ENCODE measurements around the gene H3-3A. TPM values are rescaled to one million over a fixed set of nuclear protein-coding genes. Genes with fewer than 3 reads are reported as not detected.
A peak's percentile ranks its signal among the peaks of the same experiment; 100 is the strongest.

Gene H3-3A
- total RNA-seq, 1 experiment from 2014 or later, result 398 TPM

DNA sequence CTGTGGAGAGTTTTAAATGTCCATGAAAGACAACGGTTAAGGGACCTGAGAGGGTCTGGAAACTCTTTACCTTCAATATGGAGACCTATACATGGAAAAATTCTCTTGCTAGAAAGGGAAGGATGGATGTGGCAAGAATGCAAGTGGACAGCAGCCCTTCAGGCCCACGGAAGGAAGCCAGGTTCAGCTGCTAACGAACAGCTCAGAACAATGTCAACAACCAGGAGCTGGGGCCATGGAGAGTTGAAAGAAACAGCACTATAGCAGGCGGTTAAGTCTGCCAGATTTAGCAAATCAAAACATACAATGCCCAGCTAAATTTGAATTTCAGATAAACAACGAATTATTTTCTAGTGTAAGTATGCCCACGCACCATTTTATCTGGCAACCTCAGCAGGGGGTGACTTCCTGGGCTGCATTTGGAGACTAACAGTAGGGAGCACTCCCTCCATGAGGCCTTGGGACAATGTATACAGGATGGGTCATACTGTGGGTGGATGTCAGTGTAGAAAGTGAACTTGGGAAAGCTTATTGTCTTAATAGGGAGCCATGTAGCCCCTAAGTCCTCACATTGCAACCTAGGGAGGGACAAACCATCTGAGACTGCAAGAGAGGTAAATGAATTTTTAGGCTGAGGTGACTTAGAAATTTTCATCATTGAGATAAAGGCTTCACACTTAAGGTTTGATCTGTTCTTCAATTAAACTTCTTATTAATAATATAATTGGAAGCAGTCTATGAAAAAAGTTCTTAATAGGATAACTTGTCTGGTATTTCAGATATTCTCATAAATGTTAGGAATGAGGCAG is 7.8 kb upstream of the H3-3A start:
- no peak for DNase-seq (ENCODE audit: low read depth)

GRCh38 chr1:226059709-226060108 is 2.8 kb upstream of the H3-3A start:
- no peak for DNase-seq (ENCODE audit: low read depth)

DNA sequence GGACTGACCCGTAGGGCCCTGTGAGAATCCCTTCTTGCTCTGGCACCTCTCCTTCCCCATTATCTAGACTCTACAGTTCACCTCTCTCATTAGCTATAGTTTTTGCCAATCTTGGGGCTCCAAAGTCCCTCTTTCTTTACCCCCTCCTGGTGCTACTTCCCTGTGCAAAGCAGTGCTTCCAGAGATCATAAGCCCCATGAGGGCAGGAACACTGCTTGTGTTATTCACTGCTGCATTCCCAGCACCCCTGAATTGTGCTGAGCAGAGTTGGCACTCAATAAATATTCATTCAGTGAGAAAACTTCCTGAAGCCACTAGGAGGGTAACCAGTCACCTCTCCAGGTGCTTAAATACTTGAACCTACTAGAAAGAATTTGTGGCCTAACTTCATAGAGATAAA is 2.1 kb upstream of the H3-3A start:
- no peak for DNase-seq (ENCODE audit: low read depth)

DNA sequence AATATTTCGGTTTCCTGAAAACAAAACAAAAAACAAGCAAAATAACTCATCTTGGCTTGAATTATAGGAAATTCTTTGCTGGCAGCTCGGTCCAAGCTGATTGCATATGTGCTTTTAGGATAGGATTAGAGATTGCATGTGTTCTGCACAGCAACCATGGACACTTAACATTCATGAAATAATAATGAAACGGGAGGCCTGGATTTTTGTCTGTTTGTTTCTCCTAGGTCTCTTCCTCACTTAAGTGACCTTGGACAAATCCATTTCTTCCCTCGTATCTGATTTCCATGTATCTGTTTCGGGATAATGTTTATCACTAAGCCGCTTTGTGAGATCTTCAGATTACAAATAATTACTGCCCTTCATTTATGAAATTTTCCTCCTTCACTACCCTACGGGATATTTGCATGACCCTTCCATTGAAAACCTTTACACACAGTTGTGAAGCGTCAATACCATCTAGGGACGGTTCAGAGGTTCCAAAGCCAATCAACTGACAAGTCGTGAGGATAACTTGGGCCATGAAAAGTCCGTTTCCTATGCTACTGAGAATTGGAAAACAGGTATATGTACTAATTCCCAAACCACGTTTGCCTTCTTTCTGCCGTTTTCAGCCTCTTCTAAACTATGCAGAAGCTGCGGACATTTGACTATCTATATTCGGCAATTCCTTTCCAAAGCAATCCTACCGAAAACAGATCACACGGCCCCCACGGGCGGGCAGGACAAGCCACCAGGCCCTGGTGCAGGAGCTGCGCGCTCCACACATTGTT is 1.3 kb upstream of the H3-3A start:
- no peak for DNase-seq (ENCODE audit: low read depth)

DNA sequence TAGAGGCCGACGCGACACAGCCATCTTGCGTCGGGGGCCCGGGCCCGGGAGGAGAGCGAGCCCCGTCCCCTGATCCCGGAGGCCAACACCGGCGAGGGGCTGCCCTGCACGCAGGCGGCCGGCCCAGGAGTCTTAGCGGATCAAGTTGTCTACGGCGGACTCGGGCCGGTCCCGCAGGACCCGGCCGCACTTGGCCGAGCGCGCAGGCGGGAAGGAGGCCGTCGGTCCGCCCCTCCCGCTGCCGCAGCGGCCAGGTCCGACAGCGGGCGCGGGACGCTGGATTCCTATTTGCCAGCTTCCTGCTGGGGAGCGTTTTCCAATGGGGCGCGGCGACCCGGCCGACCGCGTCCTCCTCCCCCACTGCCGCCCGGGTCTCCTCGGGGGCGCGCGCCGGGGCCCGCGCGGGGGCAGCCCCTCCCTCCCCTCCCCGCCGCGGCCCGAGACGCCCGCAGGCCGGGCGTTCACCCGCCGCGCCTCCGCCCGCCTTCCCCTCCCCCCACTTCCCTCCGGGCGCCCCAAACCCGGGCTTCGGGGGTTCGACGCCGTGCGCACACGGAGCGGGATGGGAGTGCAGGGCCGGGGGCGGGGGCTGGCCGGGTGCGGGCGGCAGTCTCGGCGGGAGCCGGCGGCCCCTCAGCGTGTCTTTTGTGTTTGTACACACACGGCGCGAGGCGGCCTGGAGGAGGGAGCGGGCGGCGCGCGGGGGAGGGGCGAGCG is 517 bp upstream of the H3-3A start:
- DNase-seq (ENCODE audit: low read depth), result peak; percentile 85

- DNase-seq (ENCODE audit: low read depth), result peak; percentile 56
Measured at GRCh38 chr1:226063224-226063976, 884 bp downstream of the H3-3A start.

DNA sequence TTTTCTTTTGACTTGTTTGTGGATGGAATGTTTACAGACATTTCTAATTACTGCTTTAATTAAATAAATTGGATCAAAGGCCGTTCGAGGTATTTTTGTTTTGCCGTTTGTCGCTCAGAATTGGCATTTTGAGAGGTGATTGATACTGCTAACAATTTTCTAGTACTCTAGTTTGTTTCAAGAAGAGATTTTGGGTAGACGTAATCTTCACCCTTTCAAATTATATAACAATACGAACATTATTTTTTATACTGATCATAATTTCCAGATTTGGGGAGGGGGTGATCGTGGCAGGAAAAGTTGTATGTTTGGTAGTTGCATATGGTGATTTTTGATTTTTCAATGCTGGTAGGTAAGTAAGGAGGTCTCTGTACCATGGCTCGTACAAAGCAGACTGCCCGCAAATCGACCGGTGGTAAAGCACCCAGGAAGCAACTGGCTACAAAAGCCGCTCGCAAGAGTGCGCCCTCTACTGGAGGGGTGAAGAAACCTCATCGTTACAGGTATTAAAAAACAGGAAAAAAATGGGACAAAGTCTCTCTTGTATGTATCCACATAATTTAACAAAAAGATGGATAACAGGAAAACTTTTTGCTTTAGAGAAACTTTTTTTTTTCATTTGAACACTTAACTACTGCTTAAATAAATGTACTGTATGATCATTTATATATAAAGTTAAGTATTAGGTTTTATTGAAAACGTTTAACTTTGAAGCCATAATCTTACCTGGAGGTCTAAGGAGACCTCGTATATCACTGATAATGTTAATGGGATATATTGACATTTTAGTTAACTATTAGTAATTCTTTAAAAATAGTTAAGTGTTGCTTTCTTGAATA is 1.7 kb downstream of the H3-3A start:
- peak; percentile 21 for DNase-seq (ENCODE audit: low read depth)

DNA sequence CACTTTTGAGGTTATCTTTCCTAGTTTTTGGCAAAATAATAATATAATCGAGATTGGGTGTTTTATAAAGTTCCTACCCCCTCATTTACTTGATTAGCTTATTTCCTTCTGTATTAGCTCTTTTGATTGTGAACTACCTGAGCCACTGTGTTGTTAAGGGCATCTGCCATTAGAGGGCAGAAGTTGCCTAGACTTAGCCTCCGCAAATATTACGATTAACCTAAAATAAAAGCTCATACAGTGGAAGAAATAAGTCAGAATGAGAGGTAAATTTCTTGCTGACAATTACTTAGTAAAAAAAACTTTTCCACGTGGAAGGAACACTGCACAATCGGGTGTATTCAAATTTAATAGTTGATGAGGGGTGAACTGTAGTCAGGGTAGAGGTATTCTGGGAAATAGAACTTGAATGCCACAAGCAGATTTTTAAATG is 2.3 kb downstream of the H3-3A start:
- peak; percentile 57 for DNase-seq (ENCODE audit: low read depth)

DNA sequence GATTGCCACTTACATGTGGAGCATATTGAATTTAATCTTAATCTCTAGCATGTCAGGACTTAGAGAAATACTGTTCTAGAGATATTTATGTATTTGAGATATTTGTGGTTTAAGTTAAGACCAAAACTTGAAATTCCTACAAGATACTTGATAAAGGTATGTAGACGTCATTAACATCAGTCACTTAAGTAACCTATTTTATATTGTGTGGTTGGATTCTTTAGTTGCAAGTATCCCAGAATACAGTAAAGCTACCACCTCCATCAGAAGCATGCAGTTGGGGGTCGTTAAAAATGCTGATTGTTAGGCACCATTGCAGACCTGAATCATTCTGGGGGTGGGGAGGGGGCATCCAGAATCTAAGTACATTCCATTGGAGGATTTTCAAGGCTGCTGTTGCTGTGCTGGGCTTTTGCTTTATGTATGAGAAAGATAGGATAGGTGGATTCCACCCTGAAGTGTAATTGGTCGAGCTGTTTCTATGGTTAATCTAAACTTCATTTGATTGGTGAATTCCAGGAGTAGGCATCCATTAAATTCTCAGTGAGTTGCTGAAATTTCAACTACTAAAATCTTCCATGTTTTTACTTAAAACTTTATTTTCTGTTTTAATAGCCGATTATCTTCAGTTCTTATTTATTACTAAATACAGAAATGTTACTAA is 4.0 kb downstream of the H3-3A start:
- no peak for DNase-seq (ENCODE audit: low read depth)

DNA sequence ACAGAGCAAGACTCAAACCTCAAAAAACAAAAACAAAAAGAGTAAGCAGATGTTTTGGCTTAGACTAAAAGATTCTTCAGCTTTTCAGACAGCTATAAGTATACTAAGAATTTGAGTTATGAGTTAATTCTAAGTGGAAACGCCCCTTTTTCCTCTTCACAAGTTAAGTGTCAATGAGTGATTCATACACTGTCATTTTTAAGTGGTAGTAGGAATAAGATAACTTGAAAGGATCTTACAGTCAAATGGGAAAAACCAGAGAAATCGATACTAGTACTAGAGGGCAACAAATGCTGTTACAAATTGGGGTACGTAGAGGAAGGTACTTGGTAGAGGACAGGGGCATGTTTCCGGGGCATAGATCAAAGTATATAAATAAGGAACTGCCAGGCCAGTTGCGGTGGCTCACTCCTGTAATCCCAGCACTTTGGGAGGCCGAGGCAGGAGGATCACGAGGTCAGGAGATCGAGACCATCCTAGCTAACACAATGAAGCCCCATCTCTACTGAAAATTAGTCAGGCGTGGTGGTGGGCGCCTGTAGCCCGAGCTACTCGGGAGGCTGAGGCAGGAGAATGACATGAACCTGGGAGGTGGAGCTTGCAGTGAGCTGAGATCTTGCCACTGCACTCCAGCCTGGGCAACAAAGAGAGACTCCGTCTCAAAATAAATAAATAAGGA is 7.4 kb downstream of the H3-3A start:
- no peak for DNase-seq (ENCODE audit: low read depth)

- no peak for DNase-seq (ENCODE audit: low read depth)
Measured at GRCh38 chr1:226072347-226072746, 9.8 kb downstream of the H3-3A start.

- DNase-seq (ENCODE audit: low read depth), result no peak
Measured at GRCh38 chr1:226073184-226073950, 10.9 kb downstream of the H3-3A start.

DNA sequence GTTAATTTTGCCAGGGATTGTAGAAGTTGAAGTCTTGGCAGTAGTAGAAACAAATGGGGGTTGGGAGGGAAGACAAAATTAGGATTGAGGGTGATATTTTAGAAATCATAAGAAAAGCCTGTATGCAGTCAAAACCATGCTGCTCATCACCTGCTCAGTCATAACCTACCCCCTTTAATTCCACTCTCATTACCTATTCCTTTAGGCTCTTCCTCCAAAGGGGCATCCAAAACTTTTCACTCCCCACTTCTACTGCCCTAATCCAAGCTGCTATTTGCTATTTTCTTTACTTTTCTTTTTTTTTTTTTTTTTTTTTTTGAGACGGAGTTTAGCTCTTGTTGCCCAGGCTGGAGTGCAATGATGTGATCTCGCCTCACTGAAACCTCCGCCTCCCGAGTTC is 11.5 kb downstream of the H3-3A start:
- DNase-seq (ENCODE audit: low read depth), result no peak

- no peak for DNase-seq (ENCODE audit: low read depth)
Measured at GRCh38 chr1:226076378-226076777, 13.9 kb downstream of the H3-3A start.

GRCh38 chr1:226078374-226078773 is 15.9 kb downstream of the H3-3A start:
- no peak for DNase-seq (ENCODE audit: low read depth)

- no peak for DNase-seq (ENCODE audit: low read depth)
Measured at GRCh38 chr1:226082587-226082917, 20.0 kb downstream of the H3-3A start.

- DNase-seq (ENCODE audit: low read depth), result peak; percentile 68
Measured at GRCh38 chr1:226082959-226083301, 20.4 kb downstream of the H3-3A start.

DNA sequence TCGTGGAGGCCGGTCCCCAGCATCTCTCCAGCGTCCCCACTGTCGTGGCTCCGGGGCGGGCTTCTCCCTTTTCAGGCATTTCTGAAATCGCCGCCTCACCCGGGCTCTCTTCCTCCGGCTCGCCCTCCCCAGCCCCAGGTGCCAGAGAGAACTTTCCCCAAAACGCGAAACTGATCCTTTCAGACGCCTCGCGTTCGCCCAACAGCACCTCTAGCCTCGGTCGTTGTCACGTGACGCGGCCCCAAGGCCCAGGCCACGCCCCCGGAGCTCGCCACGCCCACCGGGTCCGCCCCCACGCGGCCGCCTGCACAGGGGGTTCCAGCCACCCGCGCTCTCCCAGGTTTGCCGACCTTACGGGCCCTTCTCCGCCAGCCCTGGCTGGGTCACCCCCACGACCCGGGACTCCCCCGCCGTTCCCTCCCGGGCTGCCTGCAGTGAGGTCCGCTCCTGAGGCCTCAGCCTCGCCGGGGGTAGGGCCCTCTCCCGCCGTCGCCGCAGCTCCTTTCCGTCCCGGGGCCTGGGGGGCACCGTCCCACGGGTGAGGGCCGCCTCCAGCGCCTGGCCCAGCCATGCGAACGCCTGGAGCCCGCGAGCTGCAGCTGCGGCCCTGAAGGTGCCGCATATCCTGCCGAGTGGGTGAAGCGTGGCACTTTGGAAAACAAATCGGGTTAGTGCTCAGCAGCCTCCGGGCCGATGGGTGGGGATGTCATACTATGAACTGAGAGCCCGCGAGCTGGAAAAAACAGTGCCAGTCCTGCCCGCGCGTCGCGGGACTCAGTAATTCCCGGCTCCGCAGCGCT is 21.0 kb downstream of the H3-3A start:
- peak; percentile 82 for DNase-seq (ENCODE audit: low read depth)

Measured in M059J (cell line).